ENCODE results near the gene ADCY1. TPM values are rescaled to one million over a fixed set of nuclear protein-coding genes. Genes with fewer than 3 reads are reported as not detected.
A peak's percentile ranks its signal among the peaks of the same experiment; 100 is the strongest.

The ADCY1 gene
- total RNA-seq, 1 experiment from 2014 or later: 0.66 TPM

DNA sequence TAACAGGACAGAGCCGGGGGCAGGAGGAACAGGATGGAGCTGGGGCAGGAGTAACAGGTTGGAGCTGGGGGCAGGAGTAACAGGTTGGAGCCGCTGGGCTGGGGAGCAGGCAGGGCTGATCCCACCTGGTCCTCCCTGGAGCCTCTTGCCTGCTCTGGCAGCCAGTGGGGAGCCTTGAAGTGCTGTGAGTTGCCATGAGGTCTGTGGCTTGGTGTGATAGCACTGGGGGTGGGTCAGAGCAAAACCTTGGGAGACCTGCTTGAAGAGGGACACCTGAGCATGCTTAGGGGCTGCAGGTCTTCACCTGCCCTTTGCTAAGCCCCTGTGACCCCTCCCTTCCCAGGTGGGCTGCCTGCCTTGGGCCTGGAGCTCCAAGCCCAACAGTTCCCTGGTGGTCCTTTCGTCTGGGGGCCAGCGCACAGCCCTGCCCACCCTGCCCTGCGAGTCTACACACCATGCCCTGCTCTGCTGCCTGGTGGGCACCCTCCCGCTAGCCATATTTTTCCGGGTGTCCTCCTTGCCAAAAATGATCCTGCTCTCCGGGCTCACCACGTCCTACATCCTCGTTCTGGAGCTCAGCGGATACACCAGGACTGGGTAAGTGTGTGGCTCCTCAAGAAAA, 111.6 kb downstream of the ADCY1 start:
- H3K27me3 ChIP-seq: no peaks in the 10 kb centered on the region
- H3K4me3 ChIP-seq: no peak overlapping the region
- no peaks in the 10 kb centered on the region for H3K9me3 ChIP-seq
- H3K36me3 ChIP-seq: no peaks in the 10 kb centered on the region
- no peak for DNase-seq

DNA sequence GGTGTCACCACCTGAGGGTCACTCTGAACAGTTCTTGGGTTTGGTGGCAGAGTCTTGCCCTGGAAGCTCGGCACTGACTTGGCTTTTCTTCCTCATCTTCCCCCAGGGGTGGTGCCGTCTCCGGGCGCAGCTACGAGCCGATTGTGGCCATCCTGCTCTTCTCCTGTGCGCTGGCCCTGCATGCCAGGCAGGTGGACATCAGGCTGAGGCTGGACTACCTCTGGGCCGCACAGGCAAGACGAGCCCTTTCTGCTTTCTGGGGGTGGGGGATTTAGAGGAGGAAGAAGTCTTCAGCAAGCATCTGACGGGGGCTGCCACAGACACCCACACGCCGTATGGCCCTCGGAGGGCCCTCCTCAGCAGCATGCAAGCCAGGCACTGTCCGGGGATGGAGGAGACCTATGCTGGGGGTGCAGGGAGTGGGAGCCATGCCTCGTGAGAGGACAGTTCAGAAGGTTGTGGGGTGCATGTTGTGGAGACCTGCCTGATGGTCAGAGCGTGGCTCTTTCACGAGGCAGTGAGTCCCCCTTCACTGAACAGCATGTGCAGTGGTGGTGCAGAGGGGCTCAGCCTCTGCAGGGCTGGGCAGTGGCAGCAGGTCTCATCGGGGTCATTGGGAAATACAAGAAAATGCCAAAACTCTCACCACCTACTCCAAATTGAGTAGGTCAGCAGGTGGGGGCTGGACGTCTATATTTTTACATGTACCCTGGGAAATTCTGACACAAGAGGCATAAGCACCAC, 112.4 kb downstream of the ADCY1 start:
- DNase-seq: no peak
- H3K4me3 ChIP-seq: no peak overlapping the region
- H3K27me3 ChIP-seq: no peaks in the 10 kb centered on the region
- H3K36me3 ChIP-seq: no peaks in the 10 kb centered on the region
- H3K9me3 ChIP-seq: no peaks in the 10 kb centered on the region

- DNase-seq: no peak
- H3K4me3 ChIP-seq: no peak overlapping the region
- H3K27me3 ChIP-seq: no peaks in the 10 kb centered on the region
- H3K36me3 ChIP-seq: no peaks in the 10 kb centered on the region
- H3K9me3 ChIP-seq: no peaks in the 10 kb centered on the region
Measured at GRCh38 chr7:45687185-45687560, 113.0 kb downstream of the ADCY1 start.

- Histone ChIP-seq H3K4me3 (no peak overlapping the region), H3K27me3 (no peaks in the 10 kb centered on the region)
- no peak for DNase-seq
Measured at GRCh38 chr7:45687721-45688120, 113.6 kb downstream of the ADCY1 start.

DNA sequence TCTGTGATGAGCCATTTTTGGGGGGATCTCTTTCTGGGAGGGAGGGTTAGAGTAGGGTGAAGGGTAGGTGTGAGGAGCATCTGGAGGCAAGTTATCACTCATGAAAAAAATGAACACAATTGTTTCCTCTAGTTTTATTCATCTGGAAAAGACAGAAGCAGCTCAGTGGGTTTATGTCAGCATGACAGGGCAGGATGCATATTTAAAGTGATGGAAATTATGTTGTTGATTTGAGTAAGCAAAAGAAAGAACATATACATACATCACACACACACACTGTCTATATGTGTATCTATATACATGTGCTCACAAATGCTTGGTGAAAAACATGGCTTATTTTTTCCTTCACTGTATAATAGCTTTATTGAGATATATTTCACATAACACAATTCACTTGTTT, 114.2 kb downstream of the ADCY1 start:
- no peaks in the 10 kb centered on the region for H3K9me3 ChIP-seq
- H3K36me3 ChIP-seq: no peaks in the 10 kb centered on the region
- no peaks in the 10 kb centered on the region for H3K27me3 ChIP-seq
- H3K4me3 ChIP-seq: no peak overlapping the region
- no peak for DNase-seq

More at GRCh38 chr7:45687721-45688120, 113.6 kb downstream of the ADCY1 start:
- Histone ChIP-seq H3K36me3 (no peaks in the 10 kb centered on the region), H3K9me3 (no peaks in the 10 kb centered on the region)

DNA sequence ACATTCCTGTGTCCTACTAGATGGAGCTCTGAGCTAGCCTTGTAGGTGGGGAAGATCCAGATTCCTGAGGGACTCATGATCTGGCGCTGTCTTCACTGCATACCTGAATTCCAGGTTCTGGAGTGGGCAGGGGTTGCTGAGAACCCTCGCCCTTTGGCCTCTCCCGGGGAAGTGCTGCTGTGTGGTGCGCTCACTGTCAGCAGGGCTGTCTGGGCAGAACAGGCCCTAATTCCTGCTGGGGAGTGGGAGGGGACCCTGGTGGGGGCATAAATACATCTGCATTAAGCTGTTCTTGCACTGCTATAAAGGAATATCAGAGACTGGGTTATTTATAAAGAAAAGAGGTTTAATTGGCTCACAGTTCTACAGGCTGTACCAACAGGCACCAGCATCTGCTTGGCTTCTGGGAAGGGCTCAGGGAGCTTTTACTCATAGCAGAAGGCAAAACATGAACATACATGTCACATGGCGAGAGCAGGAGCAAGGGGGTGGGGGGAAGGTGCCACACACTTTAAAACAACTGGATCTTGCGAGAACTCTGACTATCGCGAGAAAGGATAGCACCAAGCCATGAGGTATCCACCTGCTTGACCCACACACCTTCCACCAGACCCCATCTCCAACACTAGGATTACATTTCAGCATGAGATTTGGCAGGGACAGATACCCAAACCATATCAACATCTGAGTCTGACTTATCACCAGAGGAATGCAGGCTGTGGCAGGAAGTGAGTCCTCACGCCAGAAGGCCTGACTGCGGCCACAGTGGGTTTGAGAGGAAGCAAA, 115.0 kb downstream of the ADCY1 start:
- H3K36me3 ChIP-seq: no peaks in the 10 kb centered on the region
- no peak overlapping the region for H3K4me3 ChIP-seq
- H3K27me3 ChIP-seq: no peaks in the 10 kb centered on the region

DNA sequence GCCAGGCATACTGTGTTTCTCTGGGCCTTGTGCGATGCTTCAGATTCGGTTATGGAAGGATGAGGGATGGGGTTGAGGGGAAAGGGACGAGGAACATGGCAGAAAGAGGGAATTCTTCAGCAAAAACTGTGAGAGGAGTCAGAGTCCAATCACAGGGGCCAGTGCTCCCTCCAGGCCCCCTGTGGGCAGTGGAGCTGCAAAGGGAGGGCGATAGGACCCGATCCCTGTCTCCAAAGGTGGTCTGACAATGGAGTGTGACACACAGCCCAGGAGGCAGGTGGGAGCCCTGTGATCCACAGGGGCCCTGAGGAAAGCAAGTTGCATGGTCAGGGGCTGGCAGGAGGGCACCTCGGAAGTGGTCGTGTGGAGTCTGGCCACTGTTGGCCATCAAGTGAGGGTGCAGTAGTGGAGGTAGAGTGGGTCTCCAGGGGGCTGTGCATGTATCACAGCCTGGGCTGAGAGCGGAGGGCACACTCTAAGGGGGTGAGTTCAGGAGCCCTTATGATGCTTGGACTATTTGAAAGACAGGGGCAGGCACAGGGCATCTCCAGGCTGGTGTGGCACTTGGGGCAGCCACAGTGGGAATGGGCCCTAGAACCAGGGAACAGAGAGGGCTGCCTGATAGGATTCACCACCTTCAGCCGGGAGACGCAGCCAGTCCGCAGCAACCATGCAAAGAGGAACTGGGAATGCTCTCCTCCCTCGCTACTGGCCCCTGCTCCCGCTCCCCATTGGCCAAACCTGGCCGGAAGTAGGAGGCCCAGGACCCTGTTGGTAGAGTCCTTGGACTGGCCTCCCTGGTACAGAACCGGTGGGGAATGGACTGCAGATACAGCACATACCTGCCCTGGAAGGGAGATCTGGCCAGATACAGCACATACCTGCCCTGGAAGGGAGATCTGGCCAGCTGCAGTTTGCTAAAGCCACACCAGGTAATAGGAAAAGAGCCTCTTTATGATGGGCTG, 115.9 kb downstream of the ADCY1 start:
- Histone ChIP-seq H3K36me3 (no peaks in the 10 kb centered on the region), H3K9me3 (no peaks in the 10 kb centered on the region), H3K27me3 (no peaks in the 10 kb centered on the region), H3K4me3 (no peak overlapping the region)
- DNase-seq: no peak

More for the DNA sequence above, 115.0 kb downstream of the ADCY1 start:
- DNase-seq: peak; percentile 19
- no peaks in the 10 kb centered on the region for H3K9me3 ChIP-seq

- DNase-seq: no peak
- H3K27me3 ChIP-seq: no peaks in the 10 kb centered on the region
- no peak overlapping the region for H3K4me3 ChIP-seq
- no peaks in the 10 kb centered on the region for H3K9me3 ChIP-seq
- no peaks in the 10 kb centered on the region for H3K36me3 ChIP-seq
Measured at GRCh38 chr7:45690762-45691150, 116.6 kb downstream of the ADCY1 start.

DNA sequence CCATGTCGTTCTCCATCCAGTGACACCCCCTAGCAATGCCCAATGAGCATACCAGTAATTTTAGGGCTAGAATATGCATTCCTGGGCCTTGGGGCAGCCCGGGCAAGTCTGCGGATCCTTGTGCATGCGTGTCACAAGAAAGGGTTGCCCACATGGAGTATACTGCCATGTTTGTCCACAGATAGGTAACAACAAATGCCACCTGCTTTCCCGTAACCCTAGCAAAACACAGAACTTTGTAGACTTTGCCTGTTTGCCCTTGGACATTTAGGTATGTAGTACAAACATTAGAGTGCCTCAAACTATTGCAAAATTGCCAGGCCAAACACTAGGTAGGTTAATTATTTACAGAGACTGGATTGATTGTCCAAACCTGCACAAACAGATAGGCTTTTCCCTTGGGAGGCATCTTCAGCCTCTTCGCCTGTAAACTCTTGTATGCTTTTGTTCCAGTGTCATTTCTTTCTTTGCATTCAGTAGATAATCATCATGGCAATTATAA, 117.0 kb downstream of the ADCY1 start:
- Histone ChIP-seq H3K36me3 (no peaks in the 10 kb centered on the region), H3K27me3 (no peaks in the 10 kb centered on the region), H3K9me3 (no peaks in the 10 kb centered on the region), H3K4me3 (no peak overlapping the region)
- DNase-seq: no peak

GRCh38 chr7:45692031-45692430, 117.9 kb downstream of the ADCY1 start:
- H3K9me3 ChIP-seq: no peaks in the 10 kb centered on the region
- no peaks in the 10 kb centered on the region for H3K27me3 ChIP-seq
- no peak for DNase-seq
- no peaks in the 10 kb centered on the region for H3K36me3 ChIP-seq
- H3K4me3 ChIP-seq: no peak overlapping the region

GRCh38 chr7:45695249-45695995, 121.3 kb downstream of the ADCY1 start:
- H3K27me3 ChIP-seq: no peaks in the 10 kb centered on the region
- DNase-seq: no peak
- H3K36me3 ChIP-seq: no peaks in the 10 kb centered on the region
- no peak overlapping the region for H3K4me3 ChIP-seq
- no peaks in the 10 kb centered on the region for H3K9me3 ChIP-seq

- Histone ChIP-seq H3K36me3 (no peaks in the 10 kb centered on the region), H3K9me3 (no peaks in the 10 kb centered on the region), H3K27me3 (no peaks in the 10 kb centered on the region), H3K4me3 (no peak overlapping the region)
- no peak for DNase-seq
Measured at GRCh38 chr7:45696476-45696875, 122.3 kb downstream of the ADCY1 start.

DNA sequence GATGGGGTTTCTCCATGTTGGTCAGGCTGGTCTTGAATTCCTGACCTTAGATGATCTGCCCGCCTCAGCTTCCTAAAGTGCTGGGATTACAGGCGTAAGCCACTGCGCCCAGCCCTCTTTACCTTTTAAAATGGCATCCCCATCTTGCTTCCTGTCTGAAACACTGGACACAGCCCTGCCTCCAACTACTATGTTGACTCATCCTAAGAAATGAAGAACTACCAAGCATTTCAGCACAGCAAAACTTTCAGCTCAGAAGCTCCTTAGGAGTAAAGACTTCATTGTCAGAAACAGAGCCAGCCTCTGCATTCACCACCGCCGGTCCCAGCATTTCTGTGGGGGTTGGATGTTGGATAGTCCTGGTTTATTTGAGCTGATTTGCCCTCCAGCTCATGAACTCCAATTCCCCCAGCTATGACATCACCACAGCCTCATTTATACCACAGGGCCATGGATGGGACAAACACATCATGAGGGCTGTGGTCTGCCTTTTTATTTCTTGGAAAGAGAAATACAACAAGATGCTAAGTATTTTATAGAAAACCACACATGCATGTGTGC, 123.5 kb downstream of the ADCY1 start:
- no peak for DNase-seq
- no peak overlapping the region for H3K4me3 ChIP-seq
- no peaks in the 10 kb centered on the region for H3K27me3 ChIP-seq
- H3K36me3 ChIP-seq: no peaks in the 10 kb centered on the region
- no peaks in the 10 kb centered on the region for H3K9me3 ChIP-seq

DNA sequence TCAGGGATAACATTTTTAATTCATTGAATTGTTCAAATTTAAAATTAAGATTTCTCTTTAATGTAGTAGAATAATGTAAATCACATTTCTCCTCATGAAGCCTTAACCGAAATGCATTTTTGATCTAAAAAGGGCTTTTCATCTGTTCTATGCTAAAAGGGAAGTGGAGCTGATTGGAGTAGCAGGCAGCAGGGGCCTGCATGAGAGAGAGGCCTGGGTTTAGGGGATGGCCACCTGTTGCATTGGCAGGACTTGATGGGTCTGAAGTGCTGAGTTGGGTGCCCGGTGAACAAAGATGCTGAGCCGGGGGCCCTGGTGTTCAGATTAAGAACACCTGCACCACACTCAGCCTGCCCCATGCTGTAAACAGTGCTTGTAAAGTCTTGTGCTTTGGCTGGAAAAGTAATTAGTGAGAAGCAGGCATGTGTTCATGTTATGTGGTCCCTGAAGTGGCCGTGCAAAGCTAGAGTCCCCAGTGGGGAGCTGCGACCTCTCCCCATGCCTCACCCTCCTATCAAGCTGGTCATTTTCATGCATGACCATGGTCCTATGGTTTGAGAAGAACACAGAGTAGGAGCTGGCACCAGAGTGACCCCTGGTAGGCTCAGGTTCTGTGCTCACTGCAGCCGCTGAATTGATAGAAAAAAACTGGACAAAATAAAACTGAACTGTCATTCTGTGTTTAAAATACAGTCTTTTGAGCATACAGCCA, 124.3 kb downstream of the ADCY1 start:
- DNase-seq: no peak
- no peaks in the 10 kb centered on the region for H3K36me3 ChIP-seq
- no peaks in the 10 kb centered on the region for H3K27me3 ChIP-seq
- no peak overlapping the region for H3K4me3 ChIP-seq
- H3K9me3 ChIP-seq: no peaks in the 10 kb centered on the region

DNA sequence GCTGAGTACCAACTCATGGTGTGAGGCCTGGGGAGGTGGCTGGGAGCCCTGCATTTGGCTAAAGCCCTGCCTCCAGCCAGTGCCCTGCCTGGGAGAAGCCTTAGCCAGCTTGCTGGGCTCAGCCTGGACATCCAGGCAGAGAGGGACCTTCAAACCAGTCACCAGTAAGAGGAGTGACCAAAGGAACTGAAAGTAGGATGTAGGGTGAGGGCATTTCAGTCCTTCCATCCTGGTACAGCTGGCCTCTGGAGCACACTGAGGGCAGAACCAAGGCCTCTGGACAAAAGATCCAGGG, 124.8 kb downstream of the ADCY1 start:
- no peaks in the 10 kb centered on the region for H3K27me3 ChIP-seq
- no peaks in the 10 kb centered on the region for H3K36me3 ChIP-seq
- no peaks in the 10 kb centered on the region for H3K9me3 ChIP-seq
- H3K4me3 ChIP-seq: no peak overlapping the region
- no peak for DNase-seq
